Hematopoietic multipotent progenitor cell treated with erythropoietin and hydrocortisone succinate and interleukin-3 and kit ligand, for 4 days (in vitro differentiated cells): ENCODE measurements around the gene FOXD4L1.
"Not testable (repeated sequence)": the region's sequence is repeated elsewhere in the genome, so short reads cannot be mapped to it uniquely, and the experiment has no call there.

Experiments
- DNase-seq: peaks from one replicate; pipeline ENCODE4 v3.0.0-alpha.2; 2015

Gene FOXD4L1

DNA sequence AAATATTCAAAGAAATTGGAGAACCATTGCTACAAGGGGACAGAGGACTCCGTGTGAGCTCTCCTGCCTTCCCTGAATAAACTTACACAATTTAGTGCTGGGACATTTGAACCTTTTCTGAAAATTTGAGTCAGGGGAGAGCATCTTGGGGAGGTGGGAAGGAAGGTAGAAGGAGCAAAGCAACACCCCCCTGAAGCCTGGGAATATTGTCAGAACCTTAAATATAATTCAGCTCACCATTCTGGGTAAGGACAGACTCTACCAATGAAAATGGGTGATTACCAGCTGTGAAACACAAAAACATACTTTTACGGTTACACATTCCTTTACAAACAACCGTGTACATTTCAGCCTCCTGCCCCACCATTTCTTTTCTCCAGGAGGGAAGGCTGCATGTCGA, at the start of gene FOXD4L1:
Gene FOXD4L1 (plus strand): TSS at position 301 of the 400 bp plus-strand sequence. CDS start 592 bp downstream, outside the sequence.
- not testable (repeated sequence) for DNase-seq

DNA sequence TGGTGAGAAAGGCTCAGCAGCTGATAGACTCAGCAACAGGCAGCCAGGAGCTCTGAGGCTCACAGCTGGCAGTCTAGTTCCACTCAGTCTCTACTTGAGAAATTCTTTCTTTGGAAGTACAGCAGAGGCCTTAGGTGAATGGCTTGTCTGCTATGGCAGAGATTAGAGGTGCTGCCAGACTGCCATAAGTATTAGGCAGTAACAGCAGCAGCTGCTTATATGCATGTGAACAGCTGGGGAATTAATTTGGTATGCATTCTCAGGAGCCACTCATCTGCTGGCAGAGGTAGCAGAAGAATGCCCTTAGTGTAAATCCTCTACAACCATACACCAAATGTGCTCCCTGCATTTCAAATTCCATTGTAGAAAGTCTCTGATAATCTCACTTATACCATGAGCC, 32.7 kb upstream of the FOXD4L1 start:
- not testable (repeated sequence) for DNase-seq

DNA sequence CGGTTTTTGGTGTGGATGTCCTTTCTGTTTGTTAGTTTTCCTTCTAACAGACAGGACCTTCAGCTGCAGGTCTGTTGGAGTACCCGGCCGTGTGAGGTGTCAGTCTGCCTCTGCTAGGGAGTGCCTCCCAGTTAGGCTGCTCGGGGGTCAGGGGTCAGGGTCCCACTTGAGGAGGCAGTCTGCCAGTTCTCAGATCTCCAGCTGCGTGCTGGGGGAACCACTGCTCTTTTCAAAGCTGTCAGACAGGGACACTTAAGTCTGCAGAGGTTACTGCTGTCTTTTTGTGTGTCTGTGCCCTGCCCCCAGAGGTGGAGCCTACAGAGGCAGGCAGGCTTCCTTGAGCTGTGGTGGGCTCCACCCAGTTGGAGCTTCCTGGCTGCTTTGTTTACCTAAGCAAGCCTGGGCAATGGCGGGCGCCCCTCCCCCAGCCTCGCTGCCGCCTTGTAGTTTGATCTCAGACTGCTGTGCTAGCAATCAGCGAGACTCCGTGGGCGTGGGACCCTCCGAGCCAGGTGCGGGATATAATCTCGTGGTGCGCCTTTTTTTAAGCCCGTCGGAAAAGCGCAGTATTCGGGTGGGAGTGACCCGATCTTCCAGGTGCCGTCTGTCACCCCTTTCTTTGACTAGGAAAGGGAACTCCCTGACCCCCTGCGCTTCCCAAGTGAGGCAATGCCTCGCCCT, 21.6 kb upstream of the FOXD4L1 start:
- DNase-seq, result not testable (repeated sequence)

DNA sequence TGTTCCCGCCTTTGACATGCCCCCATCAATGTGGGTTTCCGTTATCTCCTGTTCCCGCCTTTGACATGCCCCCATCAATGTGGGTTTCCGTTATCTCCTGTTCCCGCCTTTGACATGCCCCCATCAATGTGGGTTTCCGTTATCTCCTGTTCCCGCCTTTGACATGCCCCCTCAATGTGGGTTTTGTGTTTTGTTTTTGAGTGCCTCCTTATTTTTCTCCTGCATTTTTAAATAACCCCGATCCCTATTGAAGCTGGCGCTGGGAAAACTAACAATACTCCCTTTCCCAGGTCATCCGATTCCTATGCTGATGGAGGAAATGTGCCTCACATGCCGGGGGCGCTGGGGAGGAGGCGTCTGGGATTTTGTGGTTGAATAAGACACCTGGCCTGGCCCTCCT, 1.9 kb upstream of the FOXD4L1 start:
- DNase-seq, result peak; percentile 57

DNA sequence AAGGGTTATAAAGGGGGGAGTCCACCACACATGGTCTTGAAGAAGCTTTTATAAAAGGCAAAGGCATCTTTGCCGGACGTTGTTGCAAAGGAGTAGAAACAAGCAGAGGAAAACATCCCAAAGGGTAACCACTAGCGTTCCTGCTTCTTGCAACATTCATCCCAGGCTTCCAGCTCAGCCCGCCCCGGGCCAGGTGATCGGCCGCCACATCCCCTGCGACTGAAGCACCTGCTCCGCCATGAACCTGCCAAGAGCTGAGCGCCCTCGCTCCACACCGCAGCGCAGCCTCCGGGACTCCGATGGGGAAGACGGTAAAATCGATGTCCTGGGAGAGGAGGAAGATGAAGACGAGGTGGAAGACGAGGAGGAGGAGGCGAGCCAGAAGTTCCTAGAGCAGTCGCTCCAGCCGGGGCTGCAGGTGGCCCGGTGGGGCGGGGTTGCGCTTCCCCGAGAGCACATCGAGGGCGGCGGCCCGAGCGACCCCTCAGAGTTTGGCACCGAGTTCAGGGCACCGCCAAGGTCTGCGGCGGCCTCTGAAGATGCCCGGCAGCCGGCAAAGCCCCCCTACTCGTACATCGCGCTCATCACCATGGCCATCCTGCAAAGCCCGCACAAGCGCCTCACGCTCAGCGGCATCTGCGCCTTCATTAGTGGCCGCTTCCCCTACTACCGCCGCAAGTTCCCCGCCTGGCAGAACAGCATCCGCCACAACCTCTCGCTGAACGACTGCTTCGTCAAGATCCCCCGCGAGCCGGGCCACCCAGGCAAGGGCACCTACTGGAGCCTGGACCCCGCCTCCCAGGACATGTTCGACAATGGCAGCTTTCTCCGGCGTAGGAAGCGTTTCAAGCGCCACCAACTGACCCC, 787 bp downstream of the FOXD4L1 start:
- DNase-seq, result not testable (repeated sequence)

DNA sequence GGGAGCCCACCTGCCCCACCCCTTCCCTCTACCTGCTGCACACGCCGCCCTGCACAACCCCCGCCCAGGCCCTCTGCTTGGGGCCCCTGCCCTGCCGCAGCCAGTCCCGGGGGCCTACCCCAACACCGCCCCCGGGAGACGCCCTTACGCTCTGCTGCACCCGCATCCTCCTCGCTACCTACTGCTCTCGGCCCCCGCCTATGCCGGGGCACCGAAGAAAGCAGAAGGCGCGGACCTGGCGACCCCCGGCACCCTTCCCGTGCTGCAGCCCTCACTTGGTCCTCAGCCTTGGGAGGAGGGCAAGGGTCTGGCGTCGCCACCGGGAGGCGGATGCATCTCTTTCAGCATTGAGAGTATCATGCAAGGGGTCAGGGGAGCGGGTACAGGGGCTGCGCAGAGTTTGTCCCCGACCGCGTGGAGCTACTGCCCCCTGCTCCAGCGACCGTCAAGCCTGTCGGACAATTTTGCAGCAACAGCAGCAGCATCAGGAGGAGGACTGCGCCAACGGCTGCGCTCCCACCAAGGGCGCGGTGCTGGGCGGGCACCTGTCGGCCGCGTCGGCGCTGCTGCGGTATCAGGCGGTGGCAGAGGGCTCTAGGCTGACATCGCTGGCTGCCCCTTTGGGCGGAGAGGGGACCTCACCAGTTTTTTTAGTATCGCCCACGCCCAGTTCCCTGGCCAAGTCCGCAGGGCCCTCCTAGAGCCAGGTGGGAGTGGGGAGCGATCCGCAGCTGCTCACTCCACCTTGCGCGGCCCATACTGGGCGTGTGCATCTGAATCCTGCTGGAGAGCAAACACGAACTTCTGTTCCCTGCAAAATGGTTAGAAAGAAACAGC, 1.6 kb downstream of the FOXD4L1 start:
- peak; percentile 4 for DNase-seq

DNA sequence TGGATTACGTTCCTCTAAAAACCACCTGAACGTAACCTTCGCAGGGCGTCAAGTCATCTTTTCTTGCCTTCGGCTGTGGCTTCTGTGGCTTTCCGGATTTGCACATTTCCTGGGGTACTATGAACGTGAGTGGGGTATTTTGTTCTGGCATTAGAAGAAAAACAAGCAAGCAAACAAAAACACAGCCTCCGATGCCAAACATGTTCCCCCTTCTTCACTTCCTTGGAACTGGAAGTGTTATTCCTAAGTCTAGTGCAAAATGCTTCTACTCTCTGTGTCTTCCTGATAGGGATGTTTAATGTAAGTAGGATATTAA, 2.2 kb downstream of the FOXD4L1 start:
- DNase-seq, result not testable (repeated sequence)

DNA sequence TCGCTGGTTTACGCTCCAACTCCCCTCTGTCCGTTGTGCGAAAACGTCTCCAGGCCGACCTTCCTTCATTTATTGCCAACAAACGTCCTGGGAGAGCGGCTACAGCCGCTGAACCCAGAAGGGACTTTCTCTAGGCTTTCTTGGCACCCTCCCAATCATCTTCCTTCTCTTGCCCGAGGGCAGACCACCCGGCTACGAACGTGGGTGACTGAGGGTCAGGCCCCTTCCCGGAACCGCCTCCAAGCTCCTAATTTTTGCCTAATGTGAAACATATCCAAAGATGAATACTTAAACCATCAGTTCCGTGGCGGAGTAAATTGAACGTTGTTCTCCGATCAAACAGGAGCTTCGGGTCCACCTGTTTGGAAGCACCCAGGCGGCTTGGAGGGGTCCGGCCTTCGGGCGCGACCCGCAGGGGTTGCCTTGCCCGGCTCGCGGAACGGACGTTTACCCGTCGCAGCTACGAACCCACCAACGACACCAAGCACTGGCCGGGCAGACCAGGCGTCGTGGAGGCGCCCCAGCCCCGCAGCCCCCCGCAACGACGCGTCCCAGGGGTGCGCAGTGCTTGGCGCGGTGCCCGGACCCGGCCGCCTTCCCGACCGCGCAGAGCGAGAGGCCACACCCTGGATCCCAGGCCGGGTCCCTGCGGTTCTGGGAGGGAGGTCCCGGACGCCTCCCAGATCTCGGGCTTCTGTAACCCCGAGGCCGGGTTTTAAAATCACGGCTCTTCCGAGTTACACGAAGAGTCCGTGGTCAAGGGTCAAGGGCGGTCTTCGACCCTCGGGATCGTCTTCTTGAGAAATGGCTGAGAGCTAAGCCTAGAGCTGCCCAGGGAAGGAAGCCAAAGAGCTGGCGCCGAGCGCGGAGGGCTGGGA, 4.0 kb downstream of the FOXD4L1 start:
- peak; percentile 4 for DNase-seq

DNA sequence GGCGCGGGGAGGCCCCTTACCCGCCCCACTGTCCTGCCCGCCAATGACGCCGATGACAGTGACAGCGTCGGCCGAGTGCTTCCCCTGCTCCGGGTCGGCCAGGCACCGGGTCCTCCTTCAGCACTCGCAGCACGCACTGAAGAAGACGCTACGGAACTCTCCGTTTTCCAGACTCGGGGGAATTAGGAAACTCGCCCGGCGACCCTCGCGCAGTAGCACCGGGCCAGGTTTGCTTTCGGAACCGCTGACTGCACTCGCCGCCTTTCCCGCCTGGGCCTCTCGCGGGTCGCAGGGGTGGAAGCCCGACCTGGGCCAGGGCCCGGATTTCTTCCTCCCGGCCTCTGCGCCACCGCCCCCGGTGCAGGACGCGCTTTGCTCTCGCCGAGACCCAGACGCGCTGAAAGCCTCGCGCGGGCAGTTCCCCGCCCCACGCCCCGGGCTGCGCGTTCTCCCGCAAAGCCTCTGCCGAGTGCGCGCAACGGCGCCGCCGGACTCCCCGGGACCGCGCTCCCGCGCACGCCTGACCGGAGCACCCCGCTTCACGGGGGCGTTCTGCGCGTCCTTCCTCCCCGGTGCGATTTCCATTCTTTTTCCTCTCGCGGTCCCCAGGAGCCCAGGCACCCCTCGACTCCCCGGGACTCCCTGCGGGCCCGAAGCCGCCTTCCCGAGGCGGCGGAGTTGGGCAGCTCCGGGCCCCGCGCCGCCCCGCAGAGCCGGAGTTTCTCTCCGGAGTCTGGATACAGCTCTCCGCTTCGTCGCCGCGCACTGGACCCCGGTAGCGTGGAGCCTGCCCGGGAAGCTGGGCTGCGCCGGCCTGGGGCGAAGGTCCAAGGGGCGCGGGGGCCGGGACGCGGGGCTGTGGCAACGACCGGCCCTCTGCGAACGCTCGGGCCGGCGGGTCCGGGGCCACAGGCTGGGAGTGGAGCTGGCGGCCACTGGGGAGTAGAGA, 4.9 kb downstream of the FOXD4L1 start:
- DNase-seq, result peak; percentile 55

DNA sequence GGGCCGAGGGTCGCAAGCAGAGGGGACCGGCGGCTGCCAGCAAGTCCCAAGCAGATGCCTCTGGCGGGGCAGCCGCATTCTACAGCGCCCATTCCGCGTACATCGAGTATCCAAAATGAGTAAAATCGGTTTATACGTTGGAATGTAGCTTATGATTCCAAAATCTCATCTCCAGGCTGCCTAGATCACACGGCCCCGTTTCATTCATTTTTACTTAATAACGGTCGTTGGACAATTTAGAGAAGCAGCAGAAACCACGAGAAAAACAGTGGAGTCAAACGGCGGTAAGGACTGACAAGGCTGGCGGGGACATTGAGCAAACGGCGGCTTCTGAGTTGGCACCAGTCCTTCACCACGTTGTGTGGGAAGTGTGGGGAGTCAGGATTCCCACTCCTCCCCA, 5.6 kb downstream of the FOXD4L1 start:
- peak; percentile 47 for DNase-seq

DNA sequence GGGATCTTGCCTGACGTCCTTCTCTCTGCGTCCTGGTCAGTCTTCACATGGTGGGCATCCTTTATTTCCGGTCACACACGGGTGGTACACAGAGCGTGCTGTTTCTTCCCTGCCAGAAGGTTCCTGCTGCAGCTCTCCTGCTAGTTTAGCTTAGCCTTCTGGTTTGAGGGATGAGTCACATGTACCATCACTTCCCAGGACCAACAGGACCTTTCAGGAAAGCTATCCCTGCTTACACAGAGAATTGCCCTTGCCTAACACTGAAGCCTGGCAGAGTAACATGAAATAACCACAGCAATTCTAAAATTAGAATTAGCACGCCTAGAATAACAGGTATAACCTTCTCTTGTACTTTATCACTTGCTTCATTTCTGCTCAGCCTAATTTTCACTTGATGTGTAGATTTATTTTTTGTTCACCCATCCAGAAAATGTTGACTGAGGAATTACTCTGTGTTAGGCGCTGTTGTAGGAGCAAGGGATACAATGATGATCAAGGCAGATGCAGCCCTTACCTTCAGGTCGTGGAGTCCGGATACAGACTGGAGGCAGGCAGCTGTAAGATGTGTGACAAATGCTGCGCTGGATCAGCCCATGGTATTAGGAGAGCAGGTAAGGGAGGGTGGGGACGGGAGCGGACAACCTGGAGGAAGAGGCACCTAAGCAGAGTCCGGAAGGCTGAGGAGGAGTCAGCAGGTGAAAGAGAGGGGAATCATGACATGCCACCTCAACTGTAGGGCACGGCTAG, 9.1 kb downstream of the FOXD4L1 start:
- DNase-seq, result not testable (repeated sequence)

DNA sequence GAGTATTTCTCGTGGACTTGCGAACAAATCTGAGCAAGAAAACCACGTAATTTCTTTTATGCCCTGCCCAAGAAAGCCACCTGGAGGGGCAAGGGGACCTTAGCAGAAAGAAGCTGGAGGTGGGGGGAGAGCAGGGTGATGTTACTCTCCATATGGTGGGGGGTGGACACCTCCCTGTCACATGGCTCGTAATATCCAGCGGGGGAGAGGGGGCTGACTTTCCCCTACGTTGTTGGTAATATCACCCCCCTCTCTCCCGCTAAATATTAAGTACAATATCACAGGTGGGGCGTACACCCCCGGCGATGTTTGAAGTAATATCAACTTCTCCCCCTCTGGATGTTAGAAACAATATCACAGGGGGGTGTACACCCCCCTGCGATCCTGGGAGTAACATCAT, 9.7 kb downstream of the FOXD4L1 start:
- DNase-seq, result not testable (repeated sequence)

DNA sequence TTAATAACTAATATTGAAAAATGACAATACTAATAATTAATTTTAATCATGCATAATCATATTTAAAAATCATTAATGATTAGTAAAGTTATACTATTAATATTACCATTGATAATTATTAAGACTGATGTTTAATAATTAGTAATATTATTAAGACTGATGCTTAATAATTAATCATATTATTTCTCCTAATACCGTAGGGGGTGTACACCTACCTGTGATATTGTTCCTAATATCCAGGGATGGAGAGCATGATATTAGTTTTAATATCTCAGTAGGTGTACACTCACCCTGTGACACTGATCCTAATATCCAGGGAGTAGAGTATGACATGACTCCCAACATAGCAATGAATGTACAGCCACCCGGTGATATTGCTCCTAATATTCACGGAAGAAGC, 12.4 kb downstream of the FOXD4L1 start:
- not testable (repeated sequence) for DNase-seq

DNA sequence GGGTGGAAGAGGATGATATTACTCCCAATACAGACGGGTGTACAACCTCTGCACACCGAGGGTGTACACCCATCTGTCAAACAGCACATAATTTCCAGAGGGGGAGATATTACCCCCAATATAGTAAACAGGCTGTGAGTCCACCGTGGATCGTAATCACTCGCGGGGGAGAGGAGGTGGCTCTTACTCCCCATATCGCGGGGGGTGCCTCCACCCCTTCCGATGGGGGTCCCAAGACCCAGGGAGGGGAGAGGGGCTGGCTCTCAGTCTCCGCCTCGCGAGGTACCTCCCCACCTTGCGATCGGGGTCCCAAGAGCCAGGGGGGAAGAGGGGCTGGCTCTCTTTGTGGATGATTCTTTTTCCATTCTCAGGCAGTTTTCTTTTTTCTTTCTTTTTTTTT, 13.4 kb downstream of the FOXD4L1 start:
- not testable (repeated sequence) for DNase-seq

DNA sequence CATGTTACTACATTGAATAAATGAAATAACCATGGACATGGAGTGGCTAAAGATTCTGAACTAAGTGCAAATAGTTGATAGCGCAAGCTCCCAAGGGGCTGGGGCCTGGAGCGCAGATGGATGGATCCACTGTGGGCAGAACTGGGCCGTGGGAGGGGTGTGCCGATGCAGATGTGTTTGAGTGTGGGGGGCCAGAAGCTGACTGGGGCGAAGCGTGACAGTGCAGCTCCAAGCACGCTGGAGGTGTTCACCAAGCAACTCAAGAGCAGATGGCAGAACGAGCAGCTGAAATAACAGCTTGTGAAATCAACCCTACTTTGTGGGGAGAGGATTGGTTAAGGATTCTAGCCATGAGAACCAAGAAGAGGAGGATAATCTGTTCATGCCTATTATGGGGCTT, 17.0 kb downstream of the FOXD4L1 start:
- DNase-seq, result not testable (repeated sequence)

DNA sequence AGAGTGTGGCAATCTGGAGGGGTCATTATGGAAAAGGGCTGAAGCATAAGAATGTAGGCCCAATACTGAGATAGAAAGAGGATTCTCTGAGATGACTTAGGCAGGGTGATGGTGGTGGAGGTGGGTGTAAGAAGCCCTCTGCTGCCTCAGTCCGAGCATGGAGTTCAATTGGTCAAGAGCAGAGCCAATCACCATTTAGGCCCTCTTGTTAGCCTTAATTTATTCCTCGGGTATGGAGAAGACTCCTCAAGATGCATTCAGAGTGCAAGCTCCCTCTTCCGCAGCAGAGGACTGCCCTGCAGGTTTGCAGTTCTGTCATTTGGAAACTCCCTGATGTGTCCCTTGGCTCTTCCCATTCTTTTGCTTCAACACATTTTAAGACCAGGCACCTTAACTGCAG, 17.5 kb downstream of the FOXD4L1 start:
- not testable (repeated sequence) for DNase-seq

DNA sequence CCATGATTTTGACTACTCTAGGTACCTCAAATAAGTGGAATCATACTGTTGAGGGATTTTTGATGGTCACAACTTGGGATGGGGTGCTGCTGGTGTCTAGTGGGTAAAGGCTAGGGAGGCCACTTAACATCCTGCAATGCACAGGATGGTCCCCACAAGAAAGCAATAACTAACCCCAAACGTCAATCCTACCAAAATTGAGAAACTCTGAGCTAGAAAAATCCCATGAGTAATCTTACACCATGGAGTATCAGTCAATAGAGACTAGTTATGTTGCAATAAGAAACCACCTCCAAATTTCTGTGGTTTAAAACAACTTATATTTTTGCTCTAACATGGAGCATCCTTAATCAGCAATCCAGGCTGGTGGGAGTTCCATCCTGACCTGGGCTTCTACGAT, 18.6 kb downstream of the FOXD4L1 start:
- DNase-seq, result not testable (repeated sequence)

DNA sequence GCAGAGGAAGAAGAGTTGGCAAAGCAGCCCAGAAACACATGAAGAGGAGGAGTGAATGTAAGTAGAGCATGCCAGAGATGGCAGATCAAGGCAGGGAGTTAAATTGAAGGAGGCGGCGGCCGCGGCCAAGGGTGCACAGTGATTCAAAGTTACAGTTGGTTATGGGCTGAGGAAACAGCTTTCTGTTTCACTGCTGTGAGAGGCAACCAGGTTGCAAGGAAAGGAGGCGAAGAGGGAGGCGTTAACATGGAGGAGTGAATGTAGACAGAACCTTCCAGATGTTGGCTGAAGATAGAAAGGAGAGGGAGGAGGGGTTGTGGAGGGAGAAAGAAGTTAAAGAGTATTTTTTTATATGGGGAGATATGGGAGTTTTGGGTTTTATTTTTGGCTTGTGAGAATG, 22.4 kb downstream of the FOXD4L1 start:
- peak; percentile 78 for DNase-seq

DNA sequence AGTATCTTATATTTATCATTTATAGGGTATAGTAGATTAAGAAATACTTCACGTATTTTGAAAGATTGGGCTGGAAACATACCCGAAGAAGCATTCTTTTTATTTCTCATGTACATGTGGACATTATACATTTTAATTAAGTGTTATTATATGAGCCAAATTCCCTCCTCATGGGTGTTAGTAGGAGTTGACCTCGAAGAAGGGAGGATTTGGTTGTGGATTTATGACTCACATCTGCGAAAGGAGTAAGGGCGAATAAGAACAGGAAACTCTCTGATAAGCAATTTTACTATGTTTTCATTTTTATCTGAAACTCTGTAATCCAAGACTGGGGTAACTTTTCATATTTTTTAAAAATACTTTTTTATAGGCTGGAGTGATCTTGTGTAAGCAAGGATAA, 23.0 kb downstream of the FOXD4L1 start:
- DNase-seq, result peak; percentile 19

DNA sequence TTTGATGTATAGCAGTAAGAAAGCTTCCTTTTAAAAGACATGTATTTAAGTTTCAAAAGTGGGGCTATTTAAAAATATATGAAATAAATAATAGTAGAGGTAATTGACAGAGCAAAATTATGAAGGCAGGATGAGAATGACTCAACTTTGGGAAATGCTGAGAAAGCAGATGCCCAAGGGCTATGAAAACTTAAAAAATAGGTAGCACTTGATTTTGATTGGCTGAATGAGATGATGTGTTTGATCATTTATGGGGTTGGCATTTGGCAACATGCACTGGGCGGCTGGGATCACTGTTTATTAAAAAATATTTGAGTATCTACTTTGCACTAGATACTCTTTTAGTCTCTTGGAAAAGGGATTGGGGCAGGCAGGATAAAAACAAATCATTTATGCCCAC, 26.5 kb downstream of the FOXD4L1 start:
- DNase-seq, result not testable (repeated sequence)
